ENCODE measurements around the gene CBX5.

CBX5 gene

GRCh38 chr12:54207539-54208294, 72.2 kb downstream of the CBX5 start:
- peak in 8 of 10 donors; percentile 40 to 92 (median 70) for DNase-seq
- intact Hi-C loops (cut with DNase I) = no loop called here

- intact Hi-C loops (cut with DNase I) = no loop called here
- DNase-seq = peak in 1 of 10 donors; percentile 16
Measured at GRCh38 chr12:54206791-54207190, 73.1 kb downstream of the CBX5 start.

GRCh38 chr12:54204316-54204715, 75.6 kb downstream of the CBX5 start:
- intact Hi-C loops (cut with DNase I) = no loop called here

GRCh38 chr12:54201001-54201794, 78.7 kb downstream of the CBX5 start:
- intact Hi-C loops (cut with DNase I) = no loop called here
- peak in 9 of 10 donors; percentile 43 to 94 (median 57) for DNase-seq

More at GRCh38 chr12:54204316-54204715, 75.6 kb downstream of the CBX5 start:
- DNase-seq = no peak

GRCh38 chr12:54200412-54200811, 79.5 kb downstream of the CBX5 start:
- peak in 1 of 10 donors; percentile 45 for DNase-seq
- intact Hi-C loops (cut with DNase I) = no loop called here

GRCh38 chr12:54199917-54200316, 80.0 kb downstream of the CBX5 start:
- peak in 1 of 10 donors; percentile 24 for DNase-seq
- intact Hi-C loops (cut with DNase I) = loop anchor here (10.0 kb wide), 1 partner anchor 435 kb away; no protein-coding TSS in a partner anchor

GRCh38 chr12:54199034-54199433, 80.9 kb downstream of the CBX5 start:
- intact Hi-C loops (cut with DNase I) = loop anchor here (10.0 kb wide), 1 partner anchor 434 kb away; no protein-coding TSS in a partner anchor
- peak in 1 of 10 donors; percentile 31 for DNase-seq

GRCh38 chr12:54197431-54197909, 82.5 kb downstream of the CBX5 start:
- DNase-seq = peak in 1 of 10 donors; percentile 65
- intact Hi-C loops (cut with DNase I) = loop anchor here (10.0 kb wide), 1 partner anchor 433 kb away; no protein-coding TSS in a partner anchor

- peak in 1 of 10 donors; percentile 34 for DNase-seq
- intact Hi-C loops (cut with DNase I) = loop anchor here (10.0 kb wide), 1 partner anchor 432 kb away; no protein-coding TSS in a partner anchor
Measured at GRCh38 chr12:54197010-54197409, 82.9 kb downstream of the CBX5 start.

GRCh38 chr12:54196396-54196795, 83.5 kb downstream of the CBX5 start:
- intact Hi-C loops (cut with DNase I) = loop anchor here (10.0 kb wide), 1 partner anchor 432 kb away; no protein-coding TSS in a partner anchor
- no peak for DNase-seq

- intact Hi-C loops (cut with DNase I) = loop anchor here (10.0 kb wide), 1 partner anchor 431 kb away; no protein-coding TSS in a partner anchor
- peak in 1 of 10 donors; percentile 48 for DNase-seq
Measured at GRCh38 chr12:54195737-54196347, 84.1 kb downstream of the CBX5 start.

- intact Hi-C loops (cut with DNase I) = loop anchor here (10.0 kb wide), 1 partner anchor 430 kb away; no protein-coding TSS in a partner anchor
- peak in 1 of 10 donors; percentile 10 for DNase-seq
Measured at GRCh38 chr12:54195080-54195736, 84.7 kb downstream of the CBX5 start.

- intact Hi-C loops (cut with DNase I) = loop anchor here (10.0 kb wide), 1 partner anchor 430 kb away; no protein-coding TSS in a partner anchor
- peak in 1 of 10 donors; percentile 5 for DNase-seq
Measured at GRCh38 chr12:54194611-54195010, 85.3 kb downstream of the CBX5 start.

- intact Hi-C loops (cut with DNase I) = loop anchor here (2.0 to 10.0 kb wide), 2 partner anchors 161 to 429 kb away; partner anchors contain the start of gene HOXC5
- DNase-seq = no peak
Measured at GRCh38 chr12:54193434-54193833, 86.5 kb downstream of the CBX5 start.

- intact Hi-C loops (cut with DNase I) = loop anchor here (1.0 to 10.0 kb wide), 4 partner anchors 159 to 464 kb away; partner anchors contain the start of genes CALCOCO1 and HOXC5
- DNase-seq = peak; percentile 57 to 97 (median 75)
Measured at GRCh38 chr12:54191550-54192022, 88.3 kb downstream of the CBX5 start.

GRCh38 chr12:54191126-54191525, 88.8 kb downstream of the CBX5 start:
- intact Hi-C loops (cut with DNase I) = loop anchor here (1.0 to 10.0 kb wide), 3 partner anchors 185 to 464 kb away; partner anchors contain the start of gene CALCOCO1
- DNase-seq = peak in 1 of 10 donors; percentile 22

GRCh38 chr12:54189198-54189539, 90.8 kb downstream of the CBX5 start:
- DNase-seq = peak in 1 of 10 donors; percentile 44
- intact Hi-C loops (cut with DNase I) = no loop called here

- DNase-seq = peak in 1 of 10 donors; percentile 7
- intact Hi-C loops (cut with DNase I) = no loop called here
Measured at GRCh38 chr12:54187075-54187474, 92.8 kb downstream of the CBX5 start.

- intact Hi-C loops (cut with DNase I) = no loop called here
- no peak for DNase-seq
Measured at GRCh38 chr12:54185919-54186318, 94.0 kb downstream of the CBX5 start.
